WI38 (cell line): ENCODE data around the gene LOXL1.

Experiments used
- H3K4me3 ChIP-seq: 2 replicates; pipeline ENCODE4 v1.5.1; 2011; ENCODE audit warnings: low read depth, mild to moderate bottlenecking, control low read depth, low read length
- TF ChIP-seq, protein P1 (sequence below): IDR thresholded peaks from 2 replicates; pipeline ENCODE4 v1.5.1; 2012; ENCODE audit warnings: low read depth, mild to moderate bottlenecking, control low read depth, low read length

Gene LOXL1

DNA sequence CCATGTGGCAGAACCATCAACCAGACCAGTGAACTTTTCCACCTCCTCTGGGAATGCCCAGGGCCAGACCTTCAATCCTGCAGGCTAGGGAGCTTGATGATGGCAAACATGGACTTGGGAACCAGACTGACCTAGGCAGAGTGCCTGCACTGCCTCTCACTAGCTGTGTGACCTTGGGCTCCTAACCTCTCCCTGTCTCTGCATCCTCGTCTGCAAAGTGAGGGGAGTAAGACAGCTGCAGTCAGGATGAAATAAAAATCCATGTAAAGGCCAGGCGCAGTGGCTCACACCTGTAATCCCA is 17.5 kb upstream of the LOXL1 start:
- H3K4me3 ChIP-seq: no peak overlapping the region
- TF ChIP-seq, protein P1, sequence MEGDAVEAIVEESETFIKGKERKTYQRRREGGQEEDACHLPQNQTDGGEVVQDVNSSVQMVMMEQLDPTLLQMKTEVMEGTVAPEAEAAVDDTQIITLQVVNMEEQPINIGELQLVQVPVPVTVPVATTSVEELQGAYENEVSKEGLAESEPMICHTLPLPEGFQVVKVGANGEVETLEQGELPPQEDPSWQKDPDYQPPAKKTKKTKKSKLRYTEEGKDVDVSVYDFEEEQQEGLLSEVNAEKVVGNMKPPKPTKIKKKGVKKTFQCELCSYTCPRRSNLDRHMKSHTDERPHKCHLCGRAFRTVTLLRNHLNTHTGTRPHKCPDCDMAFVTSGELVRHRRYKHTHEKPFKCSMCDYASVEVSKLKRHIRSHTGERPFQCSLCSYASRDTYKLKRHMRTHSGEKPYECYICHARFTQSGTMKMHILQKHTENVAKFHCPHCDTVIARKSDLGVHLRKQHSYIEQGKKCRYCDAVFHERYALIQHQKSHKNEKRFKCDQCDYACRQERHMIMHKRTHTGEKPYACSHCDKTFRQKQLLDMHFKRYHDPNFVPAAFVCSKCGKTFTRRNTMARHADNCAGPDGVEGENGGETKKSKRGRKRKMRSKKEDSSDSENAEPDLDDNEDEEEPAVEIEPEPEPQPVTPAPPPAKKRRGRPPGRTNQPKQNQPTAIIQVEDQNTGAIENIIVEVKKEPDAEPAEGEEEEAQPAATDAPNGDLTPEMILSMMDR: no peak

DNA sequence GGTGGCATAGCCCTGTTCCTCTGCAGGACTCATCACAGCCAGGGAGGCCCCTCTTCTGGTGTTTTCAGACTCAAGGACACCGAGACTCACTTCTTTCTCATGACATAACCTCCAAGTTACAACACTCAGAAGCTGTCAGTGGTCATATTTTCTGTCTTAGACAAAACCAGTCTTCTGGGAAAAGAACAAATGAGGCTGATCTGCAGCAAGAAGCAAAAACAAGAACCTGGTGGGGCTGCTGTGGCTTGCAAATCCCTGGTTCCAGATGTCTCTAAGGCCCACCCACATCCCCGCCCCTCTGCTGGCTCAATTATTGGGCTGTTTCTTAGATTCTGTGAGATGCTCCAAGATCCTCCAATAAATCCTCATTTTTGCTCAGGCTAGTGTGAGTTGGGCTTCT is 16.6 kb upstream of the LOXL1 start:
- TF ChIP-seq, protein P1: no peak
- no peak overlapping the region for H3K4me3 ChIP-seq

DNA sequence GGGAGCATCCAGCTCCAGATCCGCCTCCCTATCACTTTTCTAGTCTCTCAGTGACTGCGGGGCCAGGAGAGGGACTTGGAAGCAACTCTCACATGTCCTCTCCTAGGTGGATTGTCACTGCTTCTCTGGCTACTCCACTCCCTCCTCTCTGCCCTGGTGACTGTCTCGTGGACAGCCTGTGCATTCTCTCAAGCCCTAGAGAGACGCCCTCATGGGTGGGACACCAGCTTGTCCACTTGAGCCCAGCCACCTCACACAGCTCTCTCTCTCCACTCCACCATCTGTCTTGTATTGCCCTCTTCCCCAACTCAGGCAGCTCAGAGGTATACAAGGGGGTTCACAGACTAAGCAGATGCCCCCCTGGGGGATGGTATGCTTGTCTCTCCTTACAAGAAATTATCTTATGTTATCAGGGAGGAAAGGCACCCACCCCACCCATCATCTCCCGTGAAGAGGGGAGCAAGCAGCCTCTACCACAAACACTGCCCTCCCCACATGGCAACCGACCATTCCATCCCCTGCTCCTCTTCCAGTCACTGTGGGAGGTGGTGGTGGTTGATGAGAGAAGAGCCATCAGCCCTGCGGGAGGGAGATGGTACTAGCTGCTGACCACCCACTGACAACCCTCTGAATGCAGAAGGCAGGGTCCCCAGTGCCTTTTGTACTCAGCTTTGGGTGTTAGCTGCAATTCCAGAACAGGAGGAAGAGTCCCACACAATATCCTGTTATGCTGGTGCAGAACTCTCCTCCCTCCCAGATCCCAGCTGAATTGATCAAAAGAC is 15.5 kb upstream of the LOXL1 start:
- TF ChIP-seq, protein P1: no peak
- H3K4me3 ChIP-seq: no peak overlapping the region

DNA sequence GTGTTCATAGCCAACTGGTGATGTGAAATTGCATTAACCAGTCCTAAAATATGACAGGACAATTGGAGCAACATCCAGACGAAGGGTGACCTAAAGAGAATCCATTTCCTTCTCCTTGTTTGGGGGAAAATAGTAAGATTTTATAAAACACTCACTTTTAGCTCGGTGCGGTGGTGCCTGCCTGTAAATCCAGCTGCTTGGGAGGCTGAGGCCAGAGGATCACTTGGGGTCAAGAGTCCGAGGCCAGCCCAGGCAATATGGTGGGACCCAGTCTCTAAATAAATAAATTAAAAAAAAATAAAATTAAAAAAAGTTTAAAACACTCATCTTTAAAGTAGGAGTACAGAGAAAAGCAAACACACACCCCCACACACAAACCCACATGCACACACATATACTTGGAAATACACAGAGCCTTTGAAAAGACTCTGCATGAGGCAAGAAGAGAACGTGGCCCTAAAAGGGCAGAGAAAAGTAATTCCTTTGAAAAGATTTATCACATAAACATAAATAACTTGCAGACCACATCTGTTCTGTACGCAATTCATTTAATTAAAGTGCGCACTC is 14.1 kb upstream of the LOXL1 start:
- no peak overlapping the region for H3K4me3 ChIP-seq
- TF ChIP-seq, protein P1: no peak

DNA sequence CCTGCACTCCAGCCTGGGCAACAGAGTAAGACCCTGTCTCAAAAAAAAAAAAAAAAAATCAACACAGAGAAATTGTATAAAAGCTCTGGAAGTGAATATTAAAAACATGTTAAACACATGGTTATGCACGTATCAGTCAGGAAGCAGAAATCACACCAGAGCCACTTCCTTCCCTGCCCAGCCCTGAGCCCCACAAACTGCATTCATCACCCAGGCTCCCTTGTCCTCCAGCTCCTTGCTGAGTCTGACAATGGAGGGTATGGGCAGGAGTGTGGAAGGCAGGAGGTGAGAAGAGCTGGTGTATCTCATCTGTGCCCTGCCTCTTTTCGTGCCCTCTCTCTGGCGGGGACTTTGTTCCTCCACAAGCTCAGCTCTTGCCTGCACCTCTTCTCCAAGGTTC is 12.1 kb upstream of the LOXL1 start:
- H3K4me3 ChIP-seq: no peak overlapping the region
- TF ChIP-seq, protein P1: no peak

DNA sequence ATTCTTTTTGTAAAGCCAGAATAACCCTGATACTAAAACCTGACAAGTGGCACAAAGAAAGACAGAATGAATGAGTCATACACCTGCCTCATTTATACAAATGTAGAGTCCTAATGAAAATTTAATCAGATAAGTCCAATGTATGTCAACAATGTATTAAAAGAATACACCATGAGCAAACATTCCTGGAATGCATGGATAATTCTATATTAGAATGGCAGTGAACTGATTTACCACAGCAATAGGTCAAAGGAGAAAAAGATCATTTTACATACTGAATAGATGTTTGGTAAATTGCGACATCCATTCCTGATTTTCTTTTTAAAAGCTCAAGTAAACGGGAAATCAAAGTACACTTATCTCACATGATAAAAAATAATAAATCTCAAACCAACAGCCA is 11.2 kb upstream of the LOXL1 start:
- TF ChIP-seq, protein P1: no peak
- no peak overlapping the region for H3K4me3 ChIP-seq

DNA sequence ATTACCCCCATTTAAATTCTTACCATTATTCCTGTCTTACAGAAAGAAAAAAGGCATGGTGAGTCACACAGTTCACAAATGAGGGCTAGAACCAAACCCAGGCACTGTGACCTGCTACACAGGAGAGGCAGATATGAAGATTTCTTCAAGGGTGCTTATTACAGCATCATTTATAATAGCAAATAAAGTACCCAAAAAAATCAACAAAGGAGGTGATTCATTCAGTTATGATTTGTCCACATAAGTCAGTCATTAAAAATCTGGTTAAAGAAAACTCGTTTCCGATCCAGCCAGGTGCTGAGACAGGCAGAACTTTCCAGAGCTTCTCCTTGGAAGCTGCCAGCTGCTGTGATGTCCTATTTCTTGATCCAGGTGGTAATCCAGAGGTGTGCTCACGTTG is 7.5 kb upstream of the LOXL1 start:
- TF ChIP-seq, protein P1: no peak
- no peak overlapping the region for H3K4me3 ChIP-seq
